ENCODE measurements around the gene ZNF282. TPM values are rescaled to one million over a fixed set of nuclear protein-coding genes. Genes with fewer than 3 reads are reported as not detected.

Gene ZNF282
- total and polyA plus RNA-seq, 9 of the 15 experiments (the other 6 are each of a cell fraction or from before 2014, with no cell fraction given) = 0.76 to 58.6 (median 17.4) TPM

DNA sequence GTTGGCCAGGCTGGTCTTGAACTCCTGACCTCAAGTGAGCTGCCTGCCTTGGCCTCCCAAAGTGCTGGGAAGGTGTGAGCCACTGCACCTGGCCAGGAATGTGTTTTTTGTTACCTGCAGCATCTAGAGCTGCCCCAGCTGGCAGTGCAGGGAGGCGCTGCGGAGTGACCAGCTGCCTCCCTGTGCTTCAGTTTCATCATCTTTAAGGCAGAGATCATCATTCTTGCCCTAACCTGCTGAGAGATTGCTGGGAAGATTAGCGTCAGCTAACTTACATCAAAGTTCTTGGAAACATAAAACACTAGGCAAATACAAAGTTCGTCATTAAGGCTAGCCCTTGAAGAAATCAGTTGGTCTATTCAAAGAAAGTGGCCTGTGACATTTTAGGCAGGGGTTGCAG, 2.3 kb downstream of the ZNF282 start (continued):
- TF ChIP-seq, protein P1, sequence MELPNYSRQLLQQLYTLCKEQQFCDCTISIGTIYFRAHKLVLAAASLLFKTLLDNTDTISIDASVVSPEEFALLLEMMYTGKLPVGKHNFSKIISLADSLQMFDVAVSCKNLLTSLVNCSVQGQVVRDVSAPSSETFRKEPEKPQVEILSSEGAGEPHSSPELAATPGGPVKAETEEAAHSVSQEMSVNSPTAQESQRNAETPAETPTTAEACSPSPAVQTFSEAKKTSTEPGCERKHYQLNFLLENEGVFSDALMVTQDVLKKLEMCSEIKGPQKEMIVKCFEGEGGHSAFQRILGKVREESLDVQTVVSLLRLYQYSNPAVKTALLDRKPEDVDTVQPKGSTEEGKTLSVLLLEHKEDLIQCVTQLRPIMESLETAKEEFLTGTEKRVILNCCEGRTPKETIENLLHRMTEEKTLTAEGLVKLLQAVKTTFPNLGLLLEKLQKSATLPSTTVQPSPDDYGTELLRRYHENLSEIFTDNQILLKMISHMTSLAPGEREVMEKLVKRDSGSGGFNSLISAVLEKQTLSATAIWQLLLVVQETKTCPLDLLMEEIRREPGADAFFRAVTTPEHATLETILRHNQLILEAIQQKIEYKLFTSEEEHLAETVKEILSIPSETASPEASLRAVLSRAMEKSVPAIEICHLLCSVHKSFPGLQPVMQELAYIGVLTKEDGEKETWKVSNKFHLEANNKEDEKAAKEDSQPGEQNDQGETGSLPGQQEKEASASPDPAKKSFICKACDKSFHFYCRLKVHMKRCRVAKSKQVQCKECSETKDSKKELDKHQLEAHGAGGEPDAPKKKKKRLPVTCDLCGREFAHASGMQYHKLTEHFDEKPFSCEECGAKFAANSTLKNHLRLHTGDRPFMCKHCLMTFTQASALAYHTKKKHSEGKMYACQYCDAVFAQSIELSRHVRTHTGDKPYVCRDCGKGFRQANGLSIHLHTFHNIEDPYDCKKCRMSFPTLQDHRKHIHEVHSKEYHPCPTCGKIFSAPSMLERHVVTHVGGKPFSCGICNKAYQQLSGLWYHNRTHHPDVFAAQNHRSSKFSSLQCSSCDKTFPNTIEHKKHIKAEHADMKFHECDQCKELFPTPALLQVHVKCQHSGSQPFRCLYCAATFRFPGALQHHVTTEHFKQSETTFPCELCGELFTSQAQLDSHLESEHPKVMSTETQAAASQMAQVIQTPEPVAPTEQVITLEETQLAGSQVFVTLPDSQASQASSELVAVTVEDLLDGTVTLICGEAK (IDR thresholded peaks at IDR 0.05) = no peak
- TF ChIP-seq, protein P1 (CRISPR knock-in tag; IDR thresholded peaks at IDR 0.05) = 0 out of 2 replicates have a peak, but pooled peaks have one; percentile 4
- TF ChIP-seq TCF7 (IDR thresholded peaks at IDR 0.05; ENCODE audit: borderline replicate concordance) (no peak), ZNF121 (CRISPR knock-in tag; conservative IDR thresholded peaks at IDR 0.05) (0 out of 2 replicates have a peak, but pooled peaks have one; percentile 1), C11orf30 (IDR thresholded peaks at IDR 0.05; ENCODE audit: low read depth) (no peak), ZNF780A (CRISPR knock-in tag; IDR thresholded peaks at IDR 0.05) (no peak)
- TF ChIP-seq, protein P2, sequence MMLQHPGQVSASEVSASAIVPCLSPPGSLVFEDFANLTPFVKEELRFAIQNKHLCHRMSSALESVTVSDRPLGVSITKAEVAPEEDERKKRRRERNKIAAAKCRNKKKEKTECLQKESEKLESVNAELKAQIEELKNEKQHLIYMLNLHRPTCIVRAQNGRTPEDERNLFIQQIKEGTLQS (IDR thresholded peaks at IDR 0.05) = peak; percentile 18; the same call in 1 of the 2 replicates
- TF ChIP-seq, protein P2 (CRISPR knock-in tag; conservative IDR thresholded peaks at IDR 0.05) = no peak
